ENCODE data around the gene NINJ1. TPM values are rescaled to one million over a fixed set of nuclear protein-coding genes. Genes with fewer than 3 reads are reported as not detected.

The NINJ1 gene
- total and polyA plus RNA-seq, 2 donors (not counting 1 experiment from before 2014, with no cell fraction given): 7.2 to 59.9 TPM

DNA sequence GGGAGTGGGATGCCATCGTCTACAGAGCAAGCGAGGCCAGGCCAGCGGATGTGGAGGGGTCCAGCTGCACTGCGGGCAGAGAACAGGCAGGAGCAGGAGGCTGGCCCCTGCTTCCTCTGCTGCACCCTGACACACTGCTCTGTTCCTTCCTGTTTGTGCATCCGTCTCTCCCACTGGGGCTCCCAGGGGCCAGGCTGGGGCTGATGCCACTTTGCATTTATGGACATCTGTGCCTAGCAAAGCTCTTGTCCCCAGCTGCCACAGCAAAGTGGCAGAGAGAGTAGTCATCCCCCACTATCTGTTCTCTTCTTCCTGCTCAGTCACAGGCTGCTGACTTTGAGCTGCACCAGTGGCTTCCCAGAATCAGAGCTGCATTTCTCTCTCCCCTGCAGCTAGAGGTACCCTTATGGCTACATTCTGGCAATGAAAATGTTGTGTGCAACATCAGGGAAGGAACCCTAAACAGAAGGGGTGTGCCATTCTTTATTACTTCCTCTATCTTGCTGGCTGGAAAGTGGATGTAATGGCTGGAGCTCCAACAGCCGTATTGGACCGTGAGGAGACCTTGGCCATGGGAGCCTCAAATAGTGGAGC lies 4.2 kb upstream of the NINJ1 start:
- H3K4me1 ChIP-seq (ENCODE audit: control insufficient read depth, extremely low read depth, insufficient read depth, low read length): peaks cover 7% of the 10 kb centered on the region

DNA sequence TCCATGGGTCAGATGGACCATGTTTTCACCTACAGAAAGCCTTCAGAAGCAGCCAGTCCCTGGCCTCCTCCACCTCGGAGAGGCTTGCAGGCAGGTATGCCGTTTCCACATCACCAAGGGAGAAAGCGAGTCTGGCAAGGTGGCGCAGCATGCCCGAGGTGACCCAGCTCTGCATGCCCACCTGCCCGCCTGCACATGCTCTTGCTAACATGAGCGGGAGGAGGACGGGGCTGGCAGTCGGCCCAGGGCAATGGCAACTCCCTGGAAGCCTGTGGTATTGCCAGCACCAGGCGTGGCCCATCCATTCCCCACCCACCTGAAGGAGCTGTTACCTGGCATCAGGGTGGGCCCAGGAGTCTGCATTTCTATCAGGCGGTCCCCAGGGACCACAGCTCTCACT lies 3.3 kb upstream of the NINJ1 start:
- TF ChIP-seq EZH2 (IDR thresholded peaks at IDR 0.05; ENCODE audit: low read length, missing control alignments): no peak
- TF ChIP-seq, protein P1, sequence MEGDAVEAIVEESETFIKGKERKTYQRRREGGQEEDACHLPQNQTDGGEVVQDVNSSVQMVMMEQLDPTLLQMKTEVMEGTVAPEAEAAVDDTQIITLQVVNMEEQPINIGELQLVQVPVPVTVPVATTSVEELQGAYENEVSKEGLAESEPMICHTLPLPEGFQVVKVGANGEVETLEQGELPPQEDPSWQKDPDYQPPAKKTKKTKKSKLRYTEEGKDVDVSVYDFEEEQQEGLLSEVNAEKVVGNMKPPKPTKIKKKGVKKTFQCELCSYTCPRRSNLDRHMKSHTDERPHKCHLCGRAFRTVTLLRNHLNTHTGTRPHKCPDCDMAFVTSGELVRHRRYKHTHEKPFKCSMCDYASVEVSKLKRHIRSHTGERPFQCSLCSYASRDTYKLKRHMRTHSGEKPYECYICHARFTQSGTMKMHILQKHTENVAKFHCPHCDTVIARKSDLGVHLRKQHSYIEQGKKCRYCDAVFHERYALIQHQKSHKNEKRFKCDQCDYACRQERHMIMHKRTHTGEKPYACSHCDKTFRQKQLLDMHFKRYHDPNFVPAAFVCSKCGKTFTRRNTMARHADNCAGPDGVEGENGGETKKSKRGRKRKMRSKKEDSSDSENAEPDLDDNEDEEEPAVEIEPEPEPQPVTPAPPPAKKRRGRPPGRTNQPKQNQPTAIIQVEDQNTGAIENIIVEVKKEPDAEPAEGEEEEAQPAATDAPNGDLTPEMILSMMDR (conservative IDR thresholded peaks at IDR 0.05 in 1 of 2, IDR thresholded peaks at IDR 0.05 in 1 of 2; ENCODE audit: low read depth in 1 of 2, low read length in 2 of 2): no peak

More for the DNA sequence above, 4.2 kb upstream of the NINJ1 start:
- Histone ChIP-seq H4K20me1 (ENCODE audit: control insufficient read depth, extremely low read depth, insufficient read depth, low read length) (no peaks in the 10 kb centered on the region), H3K36me3 (ENCODE audit: control insufficient read depth, insufficient read depth, low read length) (no peaks in the 10 kb centered on the region), H3K27me3 (ENCODE audit: control insufficient read depth, insufficient read depth, low read length) (no peaks in the 10 kb centered on the region), H3K27ac (ENCODE audit: insufficient read depth, low read length) (no peak overlapping the region), H3K4me3 (replicated peaks in 1 of 4; ENCODE audit: control extremely low read depth in 1 of 4, insufficient read depth in 1 of 4, low read depth in 3 of 4, low read length in 4 of 4) (no peak overlapping the region), H3K79me2 (ENCODE audit: control insufficient read depth, insufficient read depth, low read length) (no peaks in the 10 kb centered on the region), H3K9ac (ENCODE audit: insufficient read depth, low read length) (no peak overlapping the region), H3K4me2 (ENCODE audit: extremely low read depth, insufficient read depth, low read length) (no peak overlapping the region), H2AFZ (ENCODE audit: low read length) (no peak overlapping the region), H3K9me3 (ENCODE audit: control insufficient read depth, insufficient read depth, low read depth, low read length) (no peaks in the 10 kb centered on the region)
- no peak for TF ChIP-seq EZH2 (IDR thresholded peaks at IDR 0.05; ENCODE audit: low read length, missing control alignments)
- TF ChIP-seq, protein P1 (conservative IDR thresholded peaks at IDR 0.05 in 1 of 2, IDR thresholded peaks at IDR 0.05 in 1 of 2; ENCODE audit: low read depth in 1 of 2, low read length in 2 of 2): no peak
- no peak for DNase-seq (ENCODE audit: low read depth in 2 of 2)

DNA sequence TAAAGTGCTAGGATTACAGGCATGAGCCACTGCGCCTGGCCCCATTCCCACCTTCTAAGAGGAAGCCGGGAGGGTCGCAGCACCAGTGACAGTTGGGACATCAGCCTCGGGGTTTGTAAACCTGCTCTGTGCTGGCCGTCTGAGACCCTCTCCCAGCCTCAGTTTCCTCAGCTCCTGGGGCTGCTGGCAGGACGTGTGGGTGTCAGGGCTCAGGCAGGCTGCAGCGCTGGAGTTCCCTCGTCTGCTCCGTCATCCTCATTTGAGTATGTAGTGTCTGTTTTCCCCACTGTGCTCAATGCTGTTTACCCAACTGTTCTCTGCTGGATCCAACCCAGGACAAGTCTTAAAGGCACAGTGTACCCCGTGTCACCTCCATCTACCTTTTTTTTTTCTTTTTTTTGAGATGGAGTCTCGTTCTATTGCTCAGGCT lies 2.0 kb upstream of the NINJ1 start:
- Histone ChIP-seq H3K9ac (ENCODE audit: insufficient read depth, low read length) (no peak overlapping the region), H4K20me1 (ENCODE audit: control insufficient read depth, extremely low read depth, insufficient read depth, low read length) (no peaks in the 10 kb centered on the region), H3K27me3 (ENCODE audit: control insufficient read depth, insufficient read depth, low read length) (no peaks in the 10 kb centered on the region), H3K9me3 (ENCODE audit: control insufficient read depth, insufficient read depth, low read depth, low read length) (no peaks in the 10 kb centered on the region), H3K4me1 (ENCODE audit: control insufficient read depth, extremely low read depth, insufficient read depth, low read length) (peaks cover 17% of the 10 kb centered on the region), H3K36me3 (ENCODE audit: control insufficient read depth, insufficient read depth, low read length) (no peaks in the 10 kb centered on the region), H3K4me2 (ENCODE audit: extremely low read depth, insufficient read depth, low read length) (peak overlapping the region; percentile 64), H2AFZ (ENCODE audit: low read length) (peak overlapping the region; percentile 33), H3K79me2 (ENCODE audit: control insufficient read depth, insufficient read depth, low read length) (peaks cover 2% of the 10 kb centered on the region), H3K27ac (ENCODE audit: insufficient read depth, low read length) (no peak overlapping the region), H3K4me3 (replicated peaks in 1 of 4; ENCODE audit: control extremely low read depth in 1 of 4, insufficient read depth in 1 of 4, low read depth in 3 of 4, low read length in 4 of 4) (peak overlapping the region in 1 of 4 experiments; percentile 22)
- peak in 1 of 2 donors; percentile 53 for DNase-seq (ENCODE audit: low read depth in 2 of 2)
- no peak for TF ChIP-seq EZH2 (IDR thresholded peaks at IDR 0.05; ENCODE audit: low read length, missing control alignments)
- TF ChIP-seq, protein P1 (conservative IDR thresholded peaks at IDR 0.05 in 1 of 2, IDR thresholded peaks at IDR 0.05 in 1 of 2; ENCODE audit: low read depth in 1 of 2, low read length in 2 of 2): no peak

More for the DNA sequence above, 3.3 kb upstream of the NINJ1 start:
- Histone ChIP-seq H4K20me1 (ENCODE audit: control insufficient read depth, extremely low read depth, insufficient read depth, low read length) (no peaks in the 10 kb centered on the region), H3K9ac (ENCODE audit: insufficient read depth, low read length) (no peak overlapping the region), H2AFZ (ENCODE audit: low read length) (no peak overlapping the region), H3K27ac (ENCODE audit: insufficient read depth, low read length) (no peak overlapping the region), H3K9me3 (ENCODE audit: control insufficient read depth, insufficient read depth, low read depth, low read length) (no peaks in the 10 kb centered on the region), H3K4me1 (ENCODE audit: control insufficient read depth, extremely low read depth, insufficient read depth, low read length) (peaks cover 15% of the 10 kb centered on the region), H3K79me2 (ENCODE audit: control insufficient read depth, insufficient read depth, low read length) (no peaks in the 10 kb centered on the region), H3K36me3 (ENCODE audit: control insufficient read depth, insufficient read depth, low read length) (no peaks in the 10 kb centered on the region), H3K4me3 (replicated peaks in 1 of 4; ENCODE audit: control extremely low read depth in 1 of 4, insufficient read depth in 1 of 4, low read depth in 3 of 4, low read length in 4 of 4) (no peak overlapping the region), H3K27me3 (ENCODE audit: control insufficient read depth, insufficient read depth, low read length) (no peaks in the 10 kb centered on the region), H3K4me2 (ENCODE audit: extremely low read depth, insufficient read depth, low read length) (no peak overlapping the region)
- no peak for DNase-seq (ENCODE audit: low read depth in 2 of 2)
